ENCODE measurements around the gene VPS13D.

GRCh38 chr1:12508849-12509248 lies 279.0 kb downstream of the VPS13D start:
- TF ChIP-seq MAX (IDR thresholded peaks at IDR 0.05) (no peak), REST (IDR thresholded peaks at IDR 0.05) (no peak), EGR1 (IDR thresholded peaks at IDR 0.05; ENCODE audit: low read depth in 2 of 2) (no peak), CTCF (IDR thresholded peaks at IDR 0.05; ENCODE audit: low read depth, low read length, missing input control) (no peak), RAD21 (IDR thresholded peaks at IDR 0.05) (no peak), TAF1 (conservative IDR thresholded peaks at IDR 0.05) (no peak), YY1 (IDR thresholded peaks at IDR 0.05) (no peak), JUND (IDR thresholded peaks at IDR 0.05) (no peak), SP1 (IDR thresholded peaks at IDR 0.05) (no peak), HNF4A (conservative IDR thresholded peaks at IDR 0.05) (no peak), HNF4G (IDR thresholded peaks at IDR 0.05) (no peak), FOXA1 (IDR thresholded peaks at IDR 0.05) (no peak), RXRA (IDR thresholded peaks at IDR 0.05) (no peak)

Measured in liver (tissue), 3 donors.